Activated T-helper 17 cell treated with anti-CD3 and anti-CD28 coated beads, Interleukin-2, amount 50 U/mL, for 72 hours (primary cell): ENCODE results near the gene RPL18. TPM values are rescaled to one million over a fixed set of nuclear protein-coding genes. Genes with fewer than 3 reads are reported as not detected.
"Not testable (repeated sequence)": the region's sequence is repeated elsewhere in the genome, so short reads cannot be mapped to it uniquely, and the experiment has no call there.

Source experiments
- ATAC-seq: fragments of 150-1000 bp; cut with Tn5 transposase; replicated peaks from 2 replicates; pipeline ENCODE4 v1.10.0; 2021; ENCODE audit warnings: mild to moderate bottlenecking, moderate library complexity
- H3K27ac Mint-ChIP-seq: one replicate; pipeline ENCODE4 v1.8.0; 2022; ENCODE audit warnings: mixed read lengths
- H3K27me3 Mint-ChIP-seq: one replicate; pipeline ENCODE4 v1.8.0; 2022; ENCODE audit warnings: mixed read lengths
- H3K36me3 Mint-ChIP-seq: one replicate; pipeline ENCODE4 v1.8.0; 2022; ENCODE audit warnings: low read depth, mild to moderate bottlenecking, mixed read lengths
- H3K4me1 Mint-ChIP-seq: one replicate; pipeline ENCODE4 v1.8.0; 2022; ENCODE audit warnings: mixed read lengths
- H3K4me3 Mint-ChIP-seq: one replicate; pipeline ENCODE4 v1.8.0; 2022; ENCODE audit warnings: mild to moderate bottlenecking, mixed read lengths
- H3K9me3 Mint-ChIP-seq: one replicate; pipeline ENCODE4 v1.8.0; 2022; ENCODE audit warnings: mixed read lengths
- total RNA-seq, 2 donors: library from RNA; stranded (reverse); gene quantifications; one replicate each; pipeline ENCODE4 v1.2.3, GENCODE V29; 2022

The RPL18 gene
- total RNA-seq, 2 donors from 2014 or later = 1,785 to 2,369 TPM

GRCh38 chr19:48637449-48637947 lies 18.5 kb upstream of the RPL18 start:
- Mint-ChIP-seq H3K4me3 (peak overlapping the region; percentile 96), H3K27ac (peak overlapping the region; percentile 99), H3K9me3 (peaks cover 4% of the 10 kb centered on the region), H3K36me3 (peaks cover 6% of the 10 kb centered on the region), H3K27me3 (no peaks in the 10 kb centered on the region), H3K4me1 (peaks cover 35% of the 10 kb centered on the region)
- ATAC-seq = peak; percentile 69

- peaks cover 35% of the 10 kb centered on the region for H3K4me1 Mint-ChIP-seq
- H3K36me3 Mint-ChIP-seq = peaks cover 6% of the 10 kb centered on the region
- H3K27me3 Mint-ChIP-seq = no peaks in the 10 kb centered on the region
- H3K27ac Mint-ChIP-seq = peak within 1 kb of the TSS; percentile 99
- peaks cover 4% of the 10 kb centered on the region for H3K9me3 Mint-ChIP-seq
- H3K4me3 Mint-ChIP-seq = peak within 1 kb of the TSS; percentile 96
- ATAC-seq = no peak
Measured at GRCh38 chr19:48636859-48637448, 18.0 kb upstream of the RPL18 start, which contains the start of gene DBP. Gene DBP, minus strand, starts transcription at chr19:48637379. Its CDS starts 385 bp downstream, at chr19:48636994.

GRCh38 chr19:48635966-48636858 lies 17.2 kb upstream of the RPL18 start:
- peaks cover 6% of the 10 kb centered on the region for H3K36me3 Mint-ChIP-seq
- no peaks in the 10 kb centered on the region for H3K27me3 Mint-ChIP-seq
- H3K4me3 Mint-ChIP-seq = peak overlapping the region; percentile 96
- H3K27ac Mint-ChIP-seq = peak overlapping the region; percentile 84
- H3K4me1 Mint-ChIP-seq = peaks cover 35% of the 10 kb centered on the region
- peaks cover 4% of the 10 kb centered on the region for H3K9me3 Mint-ChIP-seq
- no peak for ATAC-seq

GRCh38 chr19:48635263-48635965 lies 16.4 kb upstream of the RPL18 start:
- peak; percentile 47 for ATAC-seq
- peak overlapping the region; percentile 85 for H3K27ac Mint-ChIP-seq
- peaks cover 10% of the 10 kb centered on the region for H3K36me3 Mint-ChIP-seq
- H3K4me1 Mint-ChIP-seq = peaks cover 35% of the 10 kb centered on the region
- H3K9me3 Mint-ChIP-seq = peaks cover 4% of the 10 kb centered on the region
- peak overlapping the region; percentile 96 for H3K4me3 Mint-ChIP-seq
- no peaks in the 10 kb centered on the region for H3K27me3 Mint-ChIP-seq

- peak; percentile 56 for ATAC-seq
- peak overlapping the region; percentile 96 for H3K4me3 Mint-ChIP-seq
- H3K36me3 Mint-ChIP-seq = peaks cover 14% of the 10 kb centered on the region
- peaks cover 4% of the 10 kb centered on the region for H3K9me3 Mint-ChIP-seq
- H3K27me3 Mint-ChIP-seq = no peaks in the 10 kb centered on the region
- peak overlapping the region; percentile 85 for H3K27ac Mint-ChIP-seq
- H3K4me1 Mint-ChIP-seq = peaks cover 30% of the 10 kb centered on the region
Measured at GRCh38 chr19:48634424-48635262, 15.7 kb upstream of the RPL18 start.

GRCh38 chr19:48634036-48634342 lies 15.0 kb upstream of the RPL18 start:
- peak overlapping the region; percentile 85 for H3K27ac Mint-ChIP-seq
- no peaks in the 10 kb centered on the region for H3K27me3 Mint-ChIP-seq
- peaks cover 4% of the 10 kb centered on the region for H3K9me3 Mint-ChIP-seq
- peaks cover 14% of the 10 kb centered on the region for H3K36me3 Mint-ChIP-seq
- peaks cover 30% of the 10 kb centered on the region for H3K4me1 Mint-ChIP-seq
- peak overlapping the region; percentile 96 for H3K4me3 Mint-ChIP-seq
- ATAC-seq = no peak

GRCh38 chr19:48633148-48634035 lies 14.4 kb upstream of the RPL18 start:
- Mint-ChIP-seq H3K36me3 (peaks cover 20% of the 10 kb centered on the region), H3K4me1 (peaks cover 25% of the 10 kb centered on the region), H3K27me3 (no peaks in the 10 kb centered on the region), H3K27ac (peak overlapping the region; percentile 85), H3K9me3 (peaks cover 4% of the 10 kb centered on the region), H3K4me3 (peak overlapping the region; percentile 96)
- ATAC-seq = no peak

GRCh38 chr19:48632692-48633147 lies 13.7 kb upstream of the RPL18 start:
- peaks cover 3% of the 10 kb centered on the region for H3K9me3 Mint-ChIP-seq
- ATAC-seq = no peak
- peaks cover 17% of the 10 kb centered on the region for H3K36me3 Mint-ChIP-seq
- no peaks in the 10 kb centered on the region for H3K27me3 Mint-ChIP-seq
- peaks cover 19% of the 10 kb centered on the region for H3K4me1 Mint-ChIP-seq
- H3K4me3 Mint-ChIP-seq = no peak overlapping the region
- no peak overlapping the region for H3K27ac Mint-ChIP-seq

GRCh38 chr19:48632286-48632685 lies 13.3 kb upstream of the RPL18 start:
- H3K27ac Mint-ChIP-seq, H3K27me3 Mint-ChIP-seq, H3K4me3 Mint-ChIP-seq, H3K9me3 Mint-ChIP-seq, ATAC-seq: not testable (repeated sequence)
- Mint-ChIP-seq H3K4me1 (peaks cover 16% of the 10 kb centered on the region), H3K36me3 (peaks cover 14% of the 10 kb centered on the region)

- no peaks in the 10 kb centered on the region for H3K27me3 Mint-ChIP-seq
- peaks cover 15% of the 10 kb centered on the region for H3K4me1 Mint-ChIP-seq
- no peak for ATAC-seq
- no peak overlapping the region for H3K4me3 Mint-ChIP-seq
- H3K36me3 Mint-ChIP-seq = peaks cover 17% of the 10 kb centered on the region
- H3K9me3 Mint-ChIP-seq = no peaks in the 10 kb centered on the region
- H3K27ac Mint-ChIP-seq = no peak overlapping the region
Measured at GRCh38 chr19:48631225-48631624, 12.2 kb upstream of the RPL18 start.

- Mint-ChIP-seq H3K27ac (peak overlapping the region; percentile 17), H3K4me1 (peaks cover 10% of the 10 kb centered on the region)
Measured at GRCh38 chr19:48630296-48631063, 11.5 kb upstream of the RPL18 start.

GRCh38 chr19:48629599-48630295 lies 10.8 kb upstream of the RPL18 start:
- Mint-ChIP-seq H3K27ac (no peak overlapping the region), H3K36me3 (peaks cover 21% of the 10 kb centered on the region), H3K4me1 (peaks cover 7% of the 10 kb centered on the region), H3K27me3 (no peaks in the 10 kb centered on the region), H3K4me3 (no peak overlapping the region), H3K9me3 (no peaks in the 10 kb centered on the region)
- ATAC-seq = no peak

More at GRCh38 chr19:48630296-48631063, 11.5 kb upstream of the RPL18 start:
- Mint-ChIP-seq H3K27me3 (no peaks in the 10 kb centered on the region), H3K36me3 (peaks cover 21% of the 10 kb centered on the region), H3K4me3 (no peak overlapping the region), H3K9me3 (no peaks in the 10 kb centered on the region)
- ATAC-seq = no peak
